CD14-positive monocyte (primary cell): ENCODE measurements around the gene PLEKHG1. TPM values are rescaled to one million over a fixed set of nuclear protein-coding genes. Genes with fewer than 3 reads are reported as not detected.
A peak's percentile ranks its signal among the peaks of the same experiment; 100 is the strongest.

ENCODE experiments used
- DNase-seq, 3 donors: peaks; one replicate each; pipeline ENCODE4 v3.0.0-alpha.2; 2011 to 2022
- H2AFZ ChIP-seq: 2 replicates; pipeline ENCODE4 v1.6.0; 2012; ENCODE audit warnings: mild to moderate bottlenecking, low read depth, low read length, inconsistent platforms; ENCODE audit not compliant: insufficient read depth, poor library complexity, severe bottlenecking
- H3K27ac ChIP-seq, 2 donors: 1 replicate in 1 of 2; 2 replicates in 1 of 2; pipeline ENCODE4 v1.5.1; 2012 to 2013; ENCODE audit warnings: low read length in 2 of 2, control low read depth in 1 of 2, inconsistent platforms in 1 of 2, low read depth in 1 of 2, mild to moderate bottlenecking in 1 of 2
- H3K27me3 ChIP-seq, 2 donors: one replicate each; pipeline versions ENCODE4 v1.6.0 to v1.6.1; 2011 to 2013; ENCODE audit warnings: low read length in 2 of 2; ENCODE audit not compliant: control insufficient read depth in 2 of 2, insufficient read depth in 2 of 2
- H3K36me3 ChIP-seq, 2 donors: replicated peaks in 1 of 2; 1 replicate in 1 of 2; 2 replicates in 1 of 2; pipeline versions ENCODE4 v1.5.1 to v1.6.1; 2012 to 2013; ENCODE audit warnings: low read length in 2 of 2, control low read depth in 1 of 2, inconsistent platforms in 1 of 2, mild to moderate bottlenecking in 1 of 2; ENCODE audit not compliant: insufficient read depth in 2 of 2, control insufficient read depth in 1 of 2
- H3K4me1 ChIP-seq, 2 donors: 1 replicate in 1 of 2; 2 replicates in 1 of 2; pipeline versions ENCODE4 v1.5.1 to v1.6.1; 2012 to 2013; ENCODE audit warnings: low read length in 2 of 2, control low read depth in 1 of 2, inconsistent platforms in 1 of 2, mild to moderate bottlenecking in 1 of 2, moderate library complexity in 1 of 2; ENCODE audit not compliant: insufficient read depth in 2 of 2, control insufficient read depth in 1 of 2
- H3K4me2 ChIP-seq: replicated peaks from 2 replicates; pipeline ENCODE3; 2012; ENCODE audit warnings: low read length, moderate library complexity, mild to moderate bottlenecking; ENCODE audit not compliant: poor library complexity, severe bottlenecking; ENCODE audit errors: extremely low read depth
- H3K4me3 ChIP-seq, 3 experiments: fragments of 200-600 bp in 1 of 3; sonication (generic) in 1 of 3; replicated peaks in 1 of 3; 1 replicate in 2 of 3; 2 replicates in 1 of 3; pipeline ENCODE4 v1.5.1; 2011 to 2013; ENCODE audit warnings: low read length in 3 of 3, mild to moderate bottlenecking in 3 of 3, control low read depth in 2 of 3, low read depth in 2 of 3, inconsistent platforms in 1 of 3, moderate library complexity in 1 of 3
- H3K79me2 ChIP-seq: 2 replicates; pipeline ENCODE4 v1.6.0; 2012; ENCODE audit warnings: mild to moderate bottlenecking, control low read depth, inconsistent platforms, low read length, moderate library complexity; ENCODE audit not compliant: insufficient read depth
- H3K9ac ChIP-seq: 2 replicates; pipeline ENCODE4 v1.6.0; 2017; ENCODE audit warnings: low read length, mild to moderate bottlenecking; ENCODE audit not compliant: insufficient read depth, poor library complexity, severe bottlenecking
- H3K9me3 ChIP-seq, 2 donors: replicated peaks in 1 of 2; 1 replicate in 1 of 2; 2 replicates in 1 of 2; pipeline versions ENCODE4 v1.5.1 to v1.6.1; 2012 to 2013; ENCODE audit warnings: low read length in 2 of 2, control low read depth in 1 of 2; ENCODE audit not compliant: control insufficient read depth in 1 of 2, insufficient read depth in 1 of 2
- H4K20me1 ChIP-seq: 2 replicates; pipeline ENCODE4 v1.6.0; 2012; ENCODE audit warnings: mild to moderate bottlenecking, low read length, control low read depth, moderate library complexity; ENCODE audit not compliant: insufficient read depth
- H3K27ac Mint-ChIP-seq, 7 donors: one replicate each; pipeline ENCODE4 v1.8.0; 2020; ENCODE audit warnings: mild to moderate bottlenecking in 7 of 7, mixed read lengths in 7 of 7, moderate library complexity in 6 of 7, inconsistent platforms in 2 of 7
- H3K27me3 Mint-ChIP-seq, 3 donors: one replicate each; pipeline ENCODE4 v1.8.0; 2021 to 2022; ENCODE audit warnings: low read depth in 3 of 3, mild to moderate bottlenecking in 3 of 3, mixed read lengths in 3 of 3, moderate library complexity in 3 of 3, inconsistent platforms in 1 of 3
- H3K36me3 Mint-ChIP-seq, 2 donors: one replicate each; pipeline ENCODE4 v1.8.0; 2020; ENCODE audit warnings: mixed read lengths in 2 of 2, inconsistent platforms in 1 of 2, mild to moderate bottlenecking in 1 of 2
- H3K4me1 Mint-ChIP-seq: one replicate; pipeline ENCODE4 v1.8.0; 2020; ENCODE audit warnings: mild to moderate bottlenecking, mixed read lengths
- H3K4me3 Mint-ChIP-seq, 2 donors: one replicate each; pipeline ENCODE4 v1.8.0; 2020; ENCODE audit warnings: mild to moderate bottlenecking in 2 of 2, mixed read lengths in 2 of 2, moderate library complexity in 1 of 2
- H3K9me3 Mint-ChIP-seq, 7 donors: one replicate each; pipeline ENCODE4 v1.8.0; 2020 to 2022; ENCODE audit warnings: mixed read lengths in 7 of 7, mild to moderate bottlenecking in 6 of 7, moderate library complexity in 6 of 7, inconsistent platforms in 2 of 7
- WGBS: methylation state at CpG from one replicate; pipeline ENCODE4 v1.1.5; 2013; ENCODE audit warnings: missing lambda C conversion rate; ENCODE audit not compliant: insufficient coverage; 5-methylcytosine and 5-hydroxymethylcytosine counted together
- intact Hi-C, 2 donors: fragments of 100-400 bp; cut with micrococcal nuclease; formaldehyde crosslinking; loops; one replicate each; pipeline versions ENCODE4 v1.15.0 to v1.15.1; 2023
- polyA plus RNA-seq, 3 donors: library from polyadenylated mRNA; depleted of rRNA in 1 of 3; unstranded in 2 of 3; stranded (reverse) in 1 of 3; fragments of 300-500 nt in 2 of 3; fragments of >200 nt in 1 of 3; fragmentation: Illumina TruSeq in 2 of 3; gene quantifications; 1 replicate in 2 of 3; 2 replicates in 1 of 3; pipeline ENCODE4 v1.2.3, GENCODE V29; 2012 to 2021
- TF ChIP-seq, protein P1 (sequence below): fragments of 200-600 bp; IDR thresholded peaks from one replicate; pipeline ENCODE4 v1.8.0; 2022; ENCODE audit warnings: antibody characterized with exemption, mild to moderate bottlenecking

Gene PLEKHG1
- polyA plus RNA-seq, 3 donors = 0.02 to 0.15 (median 0.08) TPM

DNA sequence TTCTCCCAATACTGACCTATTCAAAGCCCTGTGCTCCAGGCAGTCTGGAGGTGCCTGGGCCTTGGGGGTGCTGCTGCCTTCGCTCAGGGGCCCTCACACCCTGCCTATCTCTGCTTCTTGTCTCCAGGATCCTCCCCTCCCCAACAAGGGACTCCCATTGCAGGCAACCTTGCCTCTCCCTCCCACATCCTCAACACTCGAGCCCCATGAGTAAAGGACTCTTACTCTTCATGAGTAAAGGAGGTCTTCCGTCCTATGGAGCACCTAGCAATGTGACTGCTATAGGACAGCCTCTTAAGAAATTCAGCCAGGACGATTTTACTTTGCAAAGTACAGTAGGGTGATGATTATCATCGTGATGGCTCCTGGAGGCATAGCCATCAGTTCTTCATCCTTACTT is 24.5 kb downstream of the PLEKHG1 start:
- Mint-ChIP-seq H3K9me3 (peaks cover 0 to 5% (median 2%) of the 10 kb centered on the region in 7 donors), H3K4me3 (no peak overlapping the region), H3K27ac (peak overlapping the region in 1 of 7 donors; percentile 48), H3K27me3 (peaks cover 5 to 6% (median 6%) of the 10 kb centered on the region in 3 donors), H3K4me1 (peaks cover 14% of the 10 kb centered on the region), H3K36me3 (no peaks in the 10 kb centered on the region)
- Histone ChIP-seq H3K9ac (no peak overlapping the region), H2AFZ (no peak overlapping the region), H3K4me3 (no peak overlapping the region), H3K36me3 (no peaks in the 10 kb centered on the region), H3K4me1 (peaks cover 14 to 19% of the 10 kb centered on the region in 2 donors), H3K27ac (no peak overlapping the region), H3K27me3 (no peaks in the 10 kb centered on the region), H3K4me2 (no peak overlapping the region), H4K20me1 (no peaks in the 10 kb centered on the region), H3K79me2 (no peaks in the 10 kb centered on the region), H3K9me3 (no peaks in the 10 kb centered on the region)
- no peak for DNase-seq
- TF ChIP-seq, protein P1, sequence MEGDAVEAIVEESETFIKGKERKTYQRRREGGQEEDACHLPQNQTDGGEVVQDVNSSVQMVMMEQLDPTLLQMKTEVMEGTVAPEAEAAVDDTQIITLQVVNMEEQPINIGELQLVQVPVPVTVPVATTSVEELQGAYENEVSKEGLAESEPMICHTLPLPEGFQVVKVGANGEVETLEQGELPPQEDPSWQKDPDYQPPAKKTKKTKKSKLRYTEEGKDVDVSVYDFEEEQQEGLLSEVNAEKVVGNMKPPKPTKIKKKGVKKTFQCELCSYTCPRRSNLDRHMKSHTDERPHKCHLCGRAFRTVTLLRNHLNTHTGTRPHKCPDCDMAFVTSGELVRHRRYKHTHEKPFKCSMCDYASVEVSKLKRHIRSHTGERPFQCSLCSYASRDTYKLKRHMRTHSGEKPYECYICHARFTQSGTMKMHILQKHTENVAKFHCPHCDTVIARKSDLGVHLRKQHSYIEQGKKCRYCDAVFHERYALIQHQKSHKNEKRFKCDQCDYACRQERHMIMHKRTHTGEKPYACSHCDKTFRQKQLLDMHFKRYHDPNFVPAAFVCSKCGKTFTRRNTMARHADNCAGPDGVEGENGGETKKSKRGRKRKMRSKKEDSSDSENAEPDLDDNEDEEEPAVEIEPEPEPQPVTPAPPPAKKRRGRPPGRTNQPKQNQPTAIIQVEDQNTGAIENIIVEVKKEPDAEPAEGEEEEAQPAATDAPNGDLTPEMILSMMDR = no peak
- WGBS = no CpG with 5 or more reads among the region's 5 CpGs
- intact Hi-C loops = no loop called here

DNA sequence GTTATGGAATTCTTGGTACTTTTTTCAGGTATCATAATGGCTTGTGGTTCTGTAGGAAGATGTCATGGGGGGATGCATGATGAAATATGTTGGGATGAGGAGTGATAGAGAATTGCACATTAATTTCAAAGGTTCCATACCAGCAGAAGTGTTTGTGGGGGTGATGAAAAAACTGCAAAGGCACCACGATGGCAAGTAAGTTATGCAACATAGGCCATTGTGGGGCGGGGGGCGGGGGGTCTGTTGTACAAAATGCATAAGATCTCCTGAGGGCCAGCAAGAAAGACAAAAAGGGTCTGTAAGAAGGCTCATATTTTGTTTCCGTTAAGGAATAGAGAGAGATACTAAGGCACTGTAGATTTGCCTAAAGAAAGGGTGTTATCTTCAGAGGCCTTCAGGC is 26.2 kb downstream of the PLEKHG1 start:
- no peaks in the 10 kb centered on the region for H3K27me3 ChIP-seq
- DNase-seq = no peak
- Mint-ChIP-seq H3K27me3 (peaks cover 3 to 8% (median 5%) of the 10 kb centered on the region in 3 donors), H3K4me1 (peaks cover 14% of the 10 kb centered on the region), H3K27ac (no peak overlapping the region), H3K4me3 (no peak overlapping the region), H3K36me3 (no peaks in the 10 kb centered on the region), H3K9me3 (peaks cover 0 to 5% (median 2%) of the 10 kb centered on the region in 7 donors)
- TF ChIP-seq, protein P1 = no peak
- H3K9ac ChIP-seq = no peak overlapping the region
- no peaks in the 10 kb centered on the region for H4K20me1 ChIP-seq
- intact Hi-C loops = no loop called here
- H3K4me3 ChIP-seq = no peak overlapping the region
- H3K27ac ChIP-seq = no peak overlapping the region
- no peak overlapping the region for H3K4me2 ChIP-seq
- no peaks in the 10 kb centered on the region for H3K79me2 ChIP-seq
- H3K4me1 ChIP-seq = peaks cover 14 to 19% of the 10 kb centered on the region in 2 donors
- H3K9me3 ChIP-seq = no peaks in the 10 kb centered on the region
- H3K36me3 ChIP-seq = no peaks in the 10 kb centered on the region
- no peak overlapping the region for H2AFZ ChIP-seq
- 86% methylated on average over 4 of the region's 4 CpGs for WGBS
